ENCODE results near the gene HCN4.
A peak's percentile ranks its signal among the peaks of the same experiment; 100 is the strongest.

The HCN4 gene

GRCh38 chr15:73378089-73378488, 9.3 kb upstream of the HCN4 start:
- DNase-seq, result no peak

- no peak for DNase-seq
Measured at GRCh38 chr15:73375755-73376305, 7.1 kb upstream of the HCN4 start.

- no peak for DNase-seq
Measured at GRCh38 chr15:73375012-73375411, 6.3 kb upstream of the HCN4 start.

- no peak for DNase-seq
Measured at GRCh38 chr15:73374604-73375003, 5.8 kb upstream of the HCN4 start.

- DNase-seq, result no peak
Measured at GRCh38 chr15:73373221-73373620, 4.5 kb upstream of the HCN4 start.

- DNase-seq, result no peak
Measured at GRCh38 chr15:73371812-73372211, 3.1 kb upstream of the HCN4 start.

GRCh38 chr15:73370151-73370550, 1.4 kb upstream of the HCN4 start:
- DNase-seq, result no peak

GRCh38 chr15:73369154-73369694, 466 bp upstream of the HCN4 start:
- DNase-seq, result no peak

- DNase-seq, result no peak
Measured at GRCh38 chr15:73367624-73368300, 996 bp downstream of the HCN4 start.

GRCh38 chr15:73366766-73367623, 1.8 kb downstream of the HCN4 start:
- no peak for DNase-seq

GRCh38 chr15:73364070-73364469, 4.7 kb downstream of the HCN4 start:
- no peak for DNase-seq

- DNase-seq, result no peak
Measured at GRCh38 chr15:73362900-73363299, 5.9 kb downstream of the HCN4 start.

- no peak for DNase-seq
Measured at GRCh38 chr15:73361337-73361736, 7.4 kb downstream of the HCN4 start.

GRCh38 chr15:73359651-73360050, 9.1 kb downstream of the HCN4 start:
- DNase-seq, result no peak

- no peak for DNase-seq
Measured at GRCh38 chr15:73357999-73358665, 10.6 kb downstream of the HCN4 start.

- no peak for DNase-seq
Measured at GRCh38 chr15:73355612-73356265, 13.0 kb downstream of the HCN4 start.

- DNase-seq, result no peak
Measured at GRCh38 chr15:73354241-73354640, 14.5 kb downstream of the HCN4 start.

- no peak for DNase-seq
Measured at GRCh38 chr15:73353734-73354133, 15.0 kb downstream of the HCN4 start.

GRCh38 chr15:73352082-73352481, 16.7 kb downstream of the HCN4 start:
- DNase-seq, result no peak

- DNase-seq, result no peak
Measured at GRCh38 chr15:73349191-73349590, 19.6 kb downstream of the HCN4 start.

- peak; percentile 2 to 38 (median 32) for DNase-seq
Measured at GRCh38 chr15:73346735-73347312, 21.9 kb downstream of the HCN4 start.

GRCh38 chr15:73345658-73346057, 23.1 kb downstream of the HCN4 start:
- DNase-seq, result no peak
